GM21360 (cell line): ENCODE results near the gene QKI.
"Not testable (repeated sequence)": the region's sequence is repeated elsewhere in the genome, so short reads cannot be mapped to it uniquely, and the experiment has no call there.

Experiments
- ATAC-seq: cut with Tn5 transposase; IDR thresholded peaks from one replicate; pipeline ENCODE4 v1.9.1; 2021; ENCODE audit warnings: mild to moderate bottlenecking, moderate library complexity; ENCODE audit not compliant: unreplicated experiment

The QKI gene

GRCh38 chr6:163470611-163471010 lies 56.1 kb downstream of the QKI start:
- no peak for ATAC-seq

- ATAC-seq = no peak
Observed at GRCh38 chr6:163474581-163474980, 60.1 kb downstream of the QKI start.

- ATAC-seq = not testable (repeated sequence)
Observed at GRCh38 chr6:163476946-163477345, 62.4 kb downstream of the QKI start.

- ATAC-seq = no peak
Observed at GRCh38 chr6:163483107-163483506, 68.6 kb downstream of the QKI start.

- ATAC-seq = no peak
Observed at GRCh38 chr6:163485388-163485851, 70.9 kb downstream of the QKI start.

- ATAC-seq = no peak
Observed at GRCh38 chr6:163486821-163487220, 72.3 kb downstream of the QKI start.

GRCh38 chr6:163487606-163488005 lies 73.1 kb downstream of the QKI start:
- ATAC-seq = no peak

- no peak for ATAC-seq
Observed at GRCh38 chr6:163489584-163489983, 75.1 kb downstream of the QKI start.

- ATAC-seq = no peak
Observed at GRCh38 chr6:163490826-163491577, 76.5 kb downstream of the QKI start.

- no peak for ATAC-seq
Observed at GRCh38 chr6:163491737-163492300, 77.3 kb downstream of the QKI start.

- ATAC-seq = no peak
Observed at GRCh38 chr6:163494279-163494727, 79.8 kb downstream of the QKI start.

- no peak for ATAC-seq
Observed at GRCh38 chr6:163496205-163496604, 81.7 kb downstream of the QKI start.

GRCh38 chr6:163500105-163500504 lies 85.6 kb downstream of the QKI start:
- ATAC-seq = no peak

- ATAC-seq = no peak
Observed at GRCh38 chr6:163501026-163501425, 86.5 kb downstream of the QKI start.

- ATAC-seq = no peak
Observed at GRCh38 chr6:163501439-163501838, 86.9 kb downstream of the QKI start.

- ATAC-seq = no peak
Observed at GRCh38 chr6:163504984-163505640, 90.6 kb downstream of the QKI start.

GRCh38 chr6:163507965-163508364 lies 93.4 kb downstream of the QKI start:
- no peak for ATAC-seq

- no peak for ATAC-seq
Observed at GRCh38 chr6:163513003-163513402, 98.5 kb downstream of the QKI start.

GRCh38 chr6:163513570-163514166 lies 99.2 kb downstream of the QKI start:
- ATAC-seq = no peak

- no peak for ATAC-seq
Observed at GRCh38 chr6:163516908-163517307, 102.4 kb downstream of the QKI start.

- no peak for ATAC-seq
Observed at GRCh38 chr6:163520956-163521355, 106.4 kb downstream of the QKI start.

GRCh38 chr6:163522033-163522432 lies 107.5 kb downstream of the QKI start:
- no peak for ATAC-seq
